IMR-90 (cell line): Measurements from ENCODE around the gene TNS1. TPM values are rescaled to one million over a fixed set of nuclear protein-coding genes. Genes with fewer than 3 reads are reported as not detected.

Source experiments
- ATAC-seq: fragments of 200-7000 bp; cut with Tn5 transposase; 2 replicates; pipeline ENCODE4 v1.9.1; 2020; ENCODE audit warnings: low read depth, mild to moderate bottlenecking, moderate library complexity
- BruUV-seq: library from RNA; stranded (reverse); fragments of 400-500 nt; replicated peaks from 2 replicates; lab custom pipeline; 2021; lab: Mats Ljungman, UMichigan
- CTCF ChIA-PET: fragments of 300-600 bp; formaldehyde crosslinking; extraction: SDS; loops from one replicate; lab custom pipeline; 2021; ENCODE audit warnings: antibody characterized with exemption; lab: Yijun Ruan, JAX
- POLR2A ChIA-PET: fragments of 300-600 bp; sonication (Branson Sonifier 250); formaldehyde crosslinking; loops from one replicate; lab custom pipeline; 2022; ENCODE audit warnings: antibody characterized with exemption; ENCODE audit not compliant: unreplicated experiment; lab: Charles Lee
- DNase-seq: peaks from one replicate; pipeline ENCODE4 v3.0.0; 2013
- H2AFZ ChIP-seq: replicated peaks from 2 replicates; pipeline ENCODE3; 2013; ENCODE audit warnings: low read length, mild to moderate bottlenecking; ENCODE audit not compliant: poor library complexity
- H2AK5ac ChIP-seq: 2 replicates; pipeline ENCODE4 v1.6.1; 2013; ENCODE audit warnings: low read depth, low read length, inconsistent platforms
- H2AK9ac ChIP-seq: replicated peaks from 2 replicates; pipeline ENCODE3; 2013; ENCODE audit warnings: mild to moderate bottlenecking, low read depth, low read length, moderate library complexity; ENCODE audit not compliant: poor library complexity
- H2BK120ac ChIP-seq: 2 replicates; pipeline ENCODE4 v1.6.1; 2013; ENCODE audit warnings: low read depth, low read length, inconsistent platforms
- H2BK15ac ChIP-seq: 3 replicates; pipeline ENCODE4 v1.6.1; 2013; ENCODE audit warnings: low read depth, low read length, inconsistent platforms
- H2BK20ac ChIP-seq: 2 replicates; pipeline ENCODE4 v1.6.1; 2013; ENCODE audit warnings: low read depth, mild to moderate bottlenecking, inconsistent platforms, low read length, moderate library complexity
- H2BK5ac ChIP-seq: 2 replicates; pipeline ENCODE4 v1.6.1; 2013; ENCODE audit warnings: mild to moderate bottlenecking, low read depth, low read length, inconsistent platforms; ENCODE audit not compliant: poor library complexity, severe bottlenecking
- H3K14ac ChIP-seq: replicated peaks from 2 replicates; pipeline ENCODE4 v1.6.1; 2013; ENCODE audit warnings: low read depth, low read length, inconsistent platforms
- H3K18ac ChIP-seq: 2 replicates; pipeline ENCODE4 v1.6.1; 2013; ENCODE audit warnings: low read depth, low read length, control low read depth
- H3K23ac ChIP-seq: 2 replicates; pipeline ENCODE4 v1.6.1; 2013; ENCODE audit warnings: low read depth, low read length, inconsistent platforms
- H3K27ac ChIP-seq: 2 replicates; pipeline ENCODE4 v1.5.1; 2013; ENCODE audit warnings: mild to moderate bottlenecking, control low read depth, low read length; ENCODE audit not compliant: insufficient read depth
- H3K27me3 ChIP-seq: 2 replicates; pipeline ENCODE4 v1.6.1; 2013; ENCODE audit warnings: low read length; ENCODE audit not compliant: control insufficient read depth, insufficient read depth
- H3K36me3 ChIP-seq: 2 replicates; pipeline ENCODE4 v1.6.1; 2013; ENCODE audit warnings: low read length, mixed read lengths; ENCODE audit not compliant: control insufficient read depth, insufficient read depth
- H3K4ac ChIP-seq: 2 replicates; pipeline ENCODE4 v1.6.1; 2013; ENCODE audit warnings: low read depth, low read length, inconsistent platforms
- H3K4me1 ChIP-seq: 2 replicates; pipeline ENCODE4 v1.6.1; 2013; ENCODE audit warnings: low read length, mixed read lengths; ENCODE audit not compliant: control insufficient read depth, insufficient read depth
- H3K4me2 ChIP-seq: 2 replicates; pipeline ENCODE4 v1.6.1; 2013; ENCODE audit warnings: low read depth, mild to moderate bottlenecking, control low read depth, low read length, moderate library complexity
- H3K4me3 ChIP-seq: 2 replicates; pipeline ENCODE4 v1.5.1; 2013; ENCODE audit warnings: low read depth, mild to moderate bottlenecking, control low read depth, low read length, moderate library complexity; ENCODE audit not compliant: insufficient read depth
- H3K56ac ChIP-seq: 2 replicates; pipeline ENCODE4 v1.6.1; 2013; ENCODE audit warnings: low read length, inconsistent platforms; ENCODE audit not compliant: insufficient read depth; ENCODE audit errors: extremely low read depth
- H3K79me1 ChIP-seq, 2 experiments: 2 replicates each; pipeline ENCODE4 v1.6.1; 2013; ENCODE audit warnings: low read length in 2 of 2, inconsistent platforms in 1 of 2, low read depth in 1 of 2
- H3K9ac ChIP-seq: 2 replicates; pipeline ENCODE4 v1.6.1; 2013; ENCODE audit warnings: low read depth, low read length, control low read depth
- H3K9me1 ChIP-seq: 2 replicates; pipeline ENCODE4 v1.6.1; 2013; ENCODE audit warnings: low read length, inconsistent platforms; ENCODE audit not compliant: insufficient read depth
- H3K9me3 ChIP-seq: 2 replicates; pipeline ENCODE4 v1.6.1; 2013; ENCODE audit warnings: low read length; ENCODE audit not compliant: control insufficient read depth, insufficient read depth
- H4K20me1 ChIP-seq: 2 replicates; pipeline ENCODE4 v1.6.1; 2013; ENCODE audit warnings: low read length, inconsistent platforms; ENCODE audit not compliant: insufficient read depth
- H4K5ac ChIP-seq: 2 replicates; pipeline ENCODE4 v1.6.1; 2013; ENCODE audit warnings: mild to moderate bottlenecking, low read depth, low read length, control low read depth
- H4K8ac ChIP-seq, 2 experiments: 2 replicates each; pipeline ENCODE4 v1.6.1; 2013; ENCODE audit warnings: low read depth in 2 of 2, low read length in 2 of 2, control low read depth in 1 of 2, inconsistent platforms in 1 of 2
- H4K91ac ChIP-seq: 2 replicates; pipeline ENCODE4 v1.6.1; 2013; ENCODE audit warnings: low read depth, low read length, inconsistent platforms; ENCODE audit not compliant: insufficient read depth
- BHLHE40 ChIP-seq: fragments of 150-350 bp; IDR thresholded peaks from 2 replicates; pipeline ENCODE4 v1.6.1; 2016; ENCODE audit warnings: mild to moderate bottlenecking, low read depth, low read length
- CEBPB ChIP-seq: IDR thresholded peaks from 2 replicates; pipeline ENCODE4 v1.6.1; 2012; ENCODE audit warnings: low read depth, low read length, improper control_type of control experiment
- CHD1 ChIP-seq: IDR thresholded peaks from 2 replicates; pipeline ENCODE4 v1.6.1; 2012; ENCODE audit warnings: low read depth, low read length, improper control_type of control experiment
- FOS ChIP-seq: fragments of 150-350 bp; IDR thresholded peaks from 2 replicates; pipeline ENCODE4 v1.6.1; 2016; ENCODE audit warnings: low read depth, low read length
- MAFK ChIP-seq: IDR thresholded peaks from 2 replicates; pipeline ENCODE4 v1.6.1; 2012; ENCODE audit warnings: low read depth, low read length, improper control_type of control experiment
- MAZ ChIP-seq: IDR thresholded peaks from 2 replicates; pipeline ENCODE4 v1.6.1; 2012; ENCODE audit warnings: low read depth, mild to moderate bottlenecking, low read length, improper control_type of control experiment, moderate library complexity, borderline replicate concordance
- MXI1 ChIP-seq: IDR thresholded peaks from 2 replicates; pipeline ENCODE4 v1.6.1; 2012; ENCODE audit warnings: low read depth, mild to moderate bottlenecking, low read length, moderate library complexity, borderline replicate concordance
- NFE2L2 ChIP-seq: fragments of 150-350 bp; IDR thresholded peaks from 2 replicates; pipeline ENCODE4 v1.6.1; 2016; ENCODE audit warnings: low read depth, mild to moderate bottlenecking, low read length
- POLR2A ChIP-seq: IDR thresholded peaks from 2 replicates; pipeline ENCODE4 v1.6.1; 2012; ENCODE audit warnings: mild to moderate bottlenecking, low read depth, low read length
- RAD21 ChIP-seq: IDR thresholded peaks from 2 replicates; pipeline ENCODE4 v1.6.1; 2012; ENCODE audit warnings: low read length, improper control_type of control experiment
- RCOR1 ChIP-seq: IDR thresholded peaks from 2 replicates; pipeline ENCODE4 v1.6.1; 2012; ENCODE audit warnings: mild to moderate bottlenecking, low read length, improper control_type of control experiment; ENCODE audit not compliant: insufficient replicate concordance
- RFX5 ChIP-seq: IDR thresholded peaks from 2 replicates; pipeline ENCODE4 v1.8.0; 2012; ENCODE audit warnings: low read depth, mild to moderate bottlenecking, low read length, moderate library complexity
- SMC3 ChIP-seq: fragments of 150-350 bp; IDR thresholded peaks from 2 replicates; pipeline ENCODE4 v1.6.1; 2016; ENCODE audit warnings: low read depth, mild to moderate bottlenecking, antibody characterized with exemption, low read length, moderate library complexity
- WGBS, 2 experiments: methylation state at CpG; one replicate each; pipeline versions ENCODE4 v1.1.5 to v1.1.7; 2013; ENCODE audit warnings: missing lambda C conversion rate in 2 of 2; ENCODE audit not compliant: insufficient read length in 1 of 2; ENCODE audit errors: extremely low coverage in 2 of 2; 5-methylcytosine and 5-hydroxymethylcytosine counted together
- dilution Hi-C: fragments of 300-500 bp; cut with HindIII; formaldehyde crosslinking; loops from one replicate; pipeline ENCODE4 v1.14.3; 2018; ENCODE audit warnings: low sequenced_read_pairs; ENCODE audit not compliant: unreplicated experiment
- in situ Hi-C: fragments of 300-500 bp; cut with MboI; formaldehyde crosslinking; loops from 3 replicates; pipeline ENCODE4 v1.14.3; 2019; ENCODE audit warnings: low sequenced_read_pairs, inconsistent platforms, mixed read lengths
- intact Hi-C: fragments of 100-400 bp; cut with micrococcal nuclease; formaldehyde crosslinking; loops from 2 replicates; pipeline ENCODE4 v1.10.0; 2022
- polyA plus RNA-seq, 3 experiments: library from polyadenylated mRNA; depleted of rRNA; stranded (reverse); fragments of >200 nt; gene quantifications; 2 replicates each; pipeline ENCODE4 v1.2.3, GENCODE V29; 2012; ENCODE audit warnings: low replicate concordance in 1 of 3
- total RNA-seq: library from RNA; depleted of rRNA; stranded (reverse); fragments of >200 nt; gene quantifications from 2 replicates; pipeline ENCODE4 v1.2.3, GENCODE V29; 2012
- TF ChIP-seq, protein P1 (sequence below): fragments of 150-350 bp; IDR thresholded peaks from 2 replicates; pipeline ENCODE4 v1.6.1; 2017; ENCODE audit warnings: mild to moderate bottlenecking, antibody characterized with exemption, low read length, low read depth
- TF ChIP-seq, protein P2 (sequence below): fragments of 150-350 bp; IDR thresholded peaks from 2 replicates; pipeline ENCODE4 v1.6.1; 2016; ENCODE audit warnings: low read depth, mild to moderate bottlenecking, low read length, moderate library complexity, borderline replicate concordance

Gene TNS1
- total and polyA plus RNA-seq, 2 of the 4 experiments (the other 2 are of a cell fraction) = 41.1 to 45.2 TPM

- Histone ChIP-seq H3K14ac (no peak overlapping the region), H2AK5ac (no peak overlapping the region), H2BK120ac (no peak overlapping the region), H3K27ac (no peak overlapping the region), H2BK15ac (no peak overlapping the region), H3K4me2 (no peak overlapping the region), H3K79me1 (peaks cover 8 to 15% of the 10 kb centered on the region in 2 experiments; a peak in 3 of 4 replicates), H3K4me3 (no peak overlapping the region), H3K23ac (no peak overlapping the region), H3K18ac (no peak overlapping the region), H4K20me1 (peaks cover 29% of the 10 kb centered on the region), H3K9me1 (peaks cover 7% of the 10 kb centered on the region), H4K91ac (no peak overlapping the region), H2BK5ac (no peak overlapping the region), H2BK20ac (no peak overlapping the region), H2AK9ac (no peak overlapping the region), H3K4ac (no peak overlapping the region), H3K27me3 (no peaks in the 10 kb centered on the region), H3K9me3 (no peaks in the 10 kb centered on the region), H4K8ac (no peak overlapping the region), H3K56ac (no peak overlapping the region), H3K9ac (no peak overlapping the region), H2AFZ (no peak overlapping the region), H3K4me1 (peaks cover 2% of the 10 kb centered on the region; the same call in 1 of the 2 replicates), H3K36me3 (peaks cover 61% of the 10 kb centered on the region), H4K5ac (no peak overlapping the region)
- WGBS, 2 experiments = no CpG with 5 or more reads among the region's 7 CpGs
- intact Hi-C loops = no loop called here
- ChIA-PET POLR2A (no interaction called here), CTCF (interaction anchor here (1.1 kb wide), 1 partner anchor 17 kb away, joined by 3 read pairs; no protein-coding TSS in a partner anchor)
- ATAC-seq (no peak), DNase-seq (no peak)
- dilution Hi-C loops = no loop called here
- in situ Hi-C loops = no loop called here
- BruUV-seq = no TSS peak
- TF ChIP-seq CHD1 (no peak), MAZ (no peak), CEBPB (no peak), FOS (no peak), RCOR1 (no peak), BHLHE40 (no peak), MAFK (no peak), NFE2L2 (no peak), SMC3 (no peak), MXI1 (no peak), RFX5 (no peak), RAD21 (no peak), POLR2A (no peak)
- TF ChIP-seq, protein P1, sequence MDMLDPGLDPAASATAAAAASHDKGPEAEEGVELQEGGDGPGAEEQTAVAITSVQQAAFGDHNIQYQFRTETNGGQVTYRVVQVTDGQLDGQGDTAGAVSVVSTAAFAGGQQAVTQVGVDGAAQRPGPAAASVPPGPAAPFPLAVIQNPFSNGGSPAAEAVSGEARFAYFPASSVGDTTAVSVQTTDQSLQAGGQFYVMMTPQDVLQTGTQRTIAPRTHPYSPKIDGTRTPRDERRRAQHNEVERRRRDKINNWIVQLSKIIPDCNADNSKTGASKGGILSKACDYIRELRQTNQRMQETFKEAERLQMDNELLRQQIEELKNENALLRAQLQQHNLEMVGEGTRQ = no peak
- TF ChIP-seq, protein P2, sequence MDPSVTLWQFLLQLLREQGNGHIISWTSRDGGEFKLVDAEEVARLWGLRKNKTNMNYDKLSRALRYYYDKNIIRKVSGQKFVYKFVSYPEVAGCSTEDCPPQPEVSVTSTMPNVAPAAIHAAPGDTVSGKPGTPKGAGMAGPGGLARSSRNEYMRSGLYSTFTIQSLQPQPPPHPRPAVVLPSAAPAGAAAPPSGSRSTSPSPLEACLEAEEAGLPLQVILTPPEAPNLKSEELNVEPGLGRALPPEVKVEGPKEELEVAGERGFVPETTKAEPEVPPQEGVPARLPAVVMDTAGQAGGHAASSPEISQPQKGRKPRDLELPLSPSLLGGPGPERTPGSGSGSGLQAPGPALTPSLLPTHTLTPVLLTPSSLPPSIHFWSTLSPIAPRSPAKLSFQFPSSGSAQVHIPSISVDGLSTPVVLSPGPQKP = no peak
Measured at GRCh38 chr2:217802876-217803652, 199.7 kb downstream of the TNS1 start.
